Motor neuron (in vitro differentiated cells): ENCODE data around the gene ZNF28. TPM values are rescaled to one million over a fixed set of nuclear protein-coding genes. Genes with fewer than 3 reads are reported as not detected.

Source experiments
- total RNA-seq, 8 experiments: library from RNA; unstranded; fragments of 300-600 nt; gene quantifications; 2 replicates each; pipeline versions ENCODE4 v1.2.3 to v1.2.4, GENCODE V29; 2022

ZNF28 gene
- total RNA-seq, 8 experiments from 2014 or later: 10.8 to 39.0 (median 14.3) TPM

Other genes starting within 250 kb of the ZNF28 start
- gene ZNF83, start 183.3 kb downstream of the ZNF28 start, total RNA-seq: 100 to 1,000 TPM in 3 of 8 experiments, 10 to 100 TPM in 5; 27.7 to 163 (median 90.0) TPM
- 10 to 100 TPM in 4 of 8 experiments, 1 to 10 TPM in 4; 8.5 to 23.5 (median 10.1) TPM for gene ZNF611, start 86.6 kb downstream of the ZNF28 start, total RNA-seq
- 10 to 100 TPM in 1 of 8 experiments, 1 to 10 TPM in 5, under 1 TPM in 2; 0.55 to 10.8 (median 2.1) TPM for gene ZNF600, start 34.8 kb downstream of the ZNF28 start, total RNA-seq
- gene ZNF468, start 36.0 kb upstream of the ZNF28 start, total RNA-seq: 10 to 100 TPM in 7 of 8 experiments, 1 to 10 TPM in 1; 8.2 to 29.5 (median 20.1) TPM
- 10 to 100 TPM in 6 of 8 experiments, 1 to 10 TPM in 2; 6.1 to 24.4 (median 14.9) TPM for gene ZNF320, start 76.0 kb upstream of the ZNF28 start, total RNA-seq
- 1 to 10 TPM in 7 of 8 experiments, under 1 TPM in 1; 0.90 to 3.6 (median 2.6) TPM for gene ZNF888, start 101.8 kb upstream of the ZNF28 start, total RNA-seq
- 10 to 100 TPM in 3 of 8 experiments, 1 to 10 TPM in 5; 1.9 to 15.3 (median 8.9) TPM for gene ZNF816, start 141.2 kb upstream of the ZNF28 start, total RNA-seq
- 1 to 10 TPM in 1 of 8 experiments, under 1 TPM in 5, not detected in 2; 0.05 to 1.1 (median 0.43) TPM for gene ERVV-1, start 192.3 kb upstream of the ZNF28 start, total RNA-seq
- 1 to 10 TPM in 1 of 8 experiments, under 1 TPM in 3, not detected in 4; 0.09 to 3.3 (median 0.16) TPM for gene ERVV-2, start 223.1 kb upstream of the ZNF28 start, total RNA-seq